GM12801 (cell line): ENCODE data around the gene IPPK.

Experiments used
- CTCF ChIP-seq: IDR thresholded peaks from one replicate; pipeline ENCODE4 v1.5.1; 2011; ENCODE audit warnings: control low read depth; ENCODE audit not compliant: insufficient read length; ENCODE audit errors: extremely low read depth

IPPK gene

GRCh38 chr9:92714787-92715487, 45.0 kb upstream of the IPPK start:
- TF ChIP-seq CTCF = no peak

DNA sequence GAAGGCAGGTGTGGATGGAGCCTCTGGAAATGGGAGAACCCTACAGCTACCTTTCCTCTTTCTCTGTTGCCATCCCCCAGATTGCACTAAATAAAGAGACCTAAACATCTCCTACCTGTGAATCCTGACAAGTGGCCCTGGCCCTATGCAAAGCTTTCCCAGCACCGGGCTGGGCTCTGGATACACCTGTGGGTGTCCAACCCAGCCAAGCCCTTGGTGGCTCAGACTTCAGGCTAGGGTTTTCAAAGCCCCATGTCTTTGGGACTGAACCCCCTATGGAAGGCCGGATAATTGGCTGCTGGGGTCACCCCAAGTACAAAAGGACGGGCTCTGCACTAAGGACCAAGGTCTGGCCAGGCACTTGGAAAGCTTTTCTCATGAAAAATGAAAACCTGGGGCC, 44.1 kb upstream of the IPPK start:
- TF ChIP-seq CTCF = no peak

GRCh38 chr9:92713528-92713927, 43.6 kb upstream of the IPPK start:
- no peak for TF ChIP-seq CTCF

DNA sequence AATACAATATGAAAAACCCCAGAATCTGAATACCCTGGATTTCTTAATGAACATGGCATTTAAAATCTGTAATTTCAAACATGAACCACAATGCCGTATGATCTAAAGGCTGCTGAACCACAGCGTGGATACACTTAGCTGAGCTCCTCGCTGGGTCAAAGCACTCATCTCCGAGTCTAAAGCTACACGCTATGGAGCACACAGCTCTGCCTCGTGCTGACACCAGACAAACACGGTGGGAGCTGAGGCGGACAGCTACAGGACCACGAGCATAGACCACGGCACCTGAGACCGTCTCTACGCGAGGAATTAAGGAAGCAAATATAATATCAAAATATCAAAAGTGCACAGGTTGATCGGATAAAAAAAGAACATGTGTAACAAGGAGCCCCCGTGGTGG, 42.8 kb upstream of the IPPK start:
- TF ChIP-seq CTCF = no peak

- TF ChIP-seq CTCF = no peak
These were observed 41.9 kb upstream of the IPPK start for GRCh38 chr9:92711844-92712243.

DNA sequence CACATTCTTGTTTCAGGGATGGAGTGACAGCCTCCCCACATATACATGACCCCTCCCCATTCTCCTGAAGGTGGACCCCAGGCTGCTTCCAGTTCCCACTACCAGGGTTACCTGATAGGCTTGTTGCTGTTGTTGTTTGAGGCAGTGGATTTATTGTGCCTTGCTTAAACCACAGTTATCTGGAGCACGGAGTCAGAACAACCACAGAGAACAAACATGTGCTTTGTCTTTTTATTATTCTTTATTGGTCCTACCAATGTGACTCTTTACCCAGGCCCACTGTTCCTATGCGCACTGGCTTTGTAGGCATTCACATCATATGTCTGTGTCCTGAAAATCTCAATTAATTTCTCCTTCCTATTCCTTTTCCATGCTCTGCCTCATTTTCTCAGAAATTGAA, 41.2 kb upstream of the IPPK start:
- no peak for TF ChIP-seq CTCF

GRCh38 chr9:92710368-92710767, 40.4 kb upstream of the IPPK start:
- TF ChIP-seq CTCF = no peak

- no peak for TF ChIP-seq CTCF
These were observed 40.0 kb upstream of the IPPK start for GRCh38 chr9:92709954-92710353.
